ENCODE results near the gene GNRH2.

DNA sequence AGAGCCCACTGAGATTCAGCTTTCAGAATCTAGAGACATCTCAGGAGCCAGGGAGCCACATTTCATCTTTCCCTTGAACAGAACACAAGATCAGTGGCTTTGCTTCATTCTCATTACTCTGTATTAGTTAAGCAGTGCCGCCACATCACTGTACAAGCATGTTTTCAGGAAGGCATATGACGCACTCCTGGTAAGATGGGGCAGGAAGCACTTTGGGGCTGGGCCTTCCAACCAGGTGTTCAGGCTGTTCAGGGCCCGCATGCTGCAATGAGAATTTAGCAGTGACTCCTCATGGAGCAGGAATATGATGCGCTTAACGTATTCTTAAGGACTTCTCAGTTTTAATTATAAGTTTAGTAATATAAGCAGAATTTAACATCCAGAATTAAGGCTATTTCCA is 29.7 kb upstream of the GNRH2 start:
- TF ChIP-seq, protein P1, sequence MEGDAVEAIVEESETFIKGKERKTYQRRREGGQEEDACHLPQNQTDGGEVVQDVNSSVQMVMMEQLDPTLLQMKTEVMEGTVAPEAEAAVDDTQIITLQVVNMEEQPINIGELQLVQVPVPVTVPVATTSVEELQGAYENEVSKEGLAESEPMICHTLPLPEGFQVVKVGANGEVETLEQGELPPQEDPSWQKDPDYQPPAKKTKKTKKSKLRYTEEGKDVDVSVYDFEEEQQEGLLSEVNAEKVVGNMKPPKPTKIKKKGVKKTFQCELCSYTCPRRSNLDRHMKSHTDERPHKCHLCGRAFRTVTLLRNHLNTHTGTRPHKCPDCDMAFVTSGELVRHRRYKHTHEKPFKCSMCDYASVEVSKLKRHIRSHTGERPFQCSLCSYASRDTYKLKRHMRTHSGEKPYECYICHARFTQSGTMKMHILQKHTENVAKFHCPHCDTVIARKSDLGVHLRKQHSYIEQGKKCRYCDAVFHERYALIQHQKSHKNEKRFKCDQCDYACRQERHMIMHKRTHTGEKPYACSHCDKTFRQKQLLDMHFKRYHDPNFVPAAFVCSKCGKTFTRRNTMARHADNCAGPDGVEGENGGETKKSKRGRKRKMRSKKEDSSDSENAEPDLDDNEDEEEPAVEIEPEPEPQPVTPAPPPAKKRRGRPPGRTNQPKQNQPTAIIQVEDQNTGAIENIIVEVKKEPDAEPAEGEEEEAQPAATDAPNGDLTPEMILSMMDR (IDR thresholded peaks at IDR 0.05; ENCODE audit: low read depth, low read length): no peak
- TF ChIP-seq EZH2phosphoT487 (IDR thresholded peaks at IDR 0.05; ENCODE audit: low read depth): no peak
